ENCODE measurements around the gene MAP2K6.
A peak's percentile ranks its signal among the peaks of the same experiment; 100 is the strongest.

MAP2K6 gene

DNA sequence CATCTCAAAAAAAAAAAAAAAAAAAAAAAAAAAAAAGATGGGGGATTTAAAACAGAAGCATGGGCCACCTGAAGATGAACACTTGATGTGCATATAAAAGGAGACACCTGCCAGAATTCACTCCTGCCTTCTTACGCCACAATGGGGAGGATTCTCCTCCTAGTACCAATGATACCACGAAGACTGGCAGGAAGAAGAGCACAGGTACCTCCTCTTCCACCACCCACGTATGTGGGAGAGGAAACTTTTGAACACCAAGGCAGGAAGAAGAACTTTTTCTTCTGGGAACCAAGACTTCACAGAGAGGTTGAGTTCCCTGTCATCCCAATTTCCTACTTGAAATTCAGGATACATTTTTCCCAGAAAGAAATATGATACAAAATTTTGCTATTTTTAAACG is 2.7 kb upstream of the MAP2K6 start:
- CTCF ChIA-PET, result no interaction called here

DNA sequence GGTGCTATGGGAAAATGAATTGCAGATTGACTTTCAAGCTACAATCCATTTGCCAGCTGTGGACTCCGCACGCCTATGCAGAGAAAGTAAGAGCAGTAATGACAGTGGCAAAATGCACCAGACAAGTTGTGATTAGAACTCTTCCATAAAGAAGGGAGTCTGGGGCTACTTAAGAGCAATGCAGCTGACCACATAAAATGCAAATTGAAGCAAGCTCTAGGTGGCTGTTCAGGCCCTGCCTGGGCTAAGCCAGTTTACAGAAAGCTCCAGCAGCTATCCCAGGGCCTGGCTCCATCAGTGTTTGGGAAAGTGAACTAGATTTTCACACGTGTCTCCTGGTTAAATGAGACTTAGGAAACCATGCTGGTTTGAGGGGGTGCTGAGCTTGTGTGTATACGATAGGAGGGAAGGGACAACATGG is 2.2 kb upstream of the MAP2K6 start:
- DNase-seq (ENCODE audit: extremely low spot score), result no peak
- CTCF ChIA-PET, result no interaction called here
- POLR2A ChIA-PET, result interaction anchor here (0.8 to 1.2 kb wide), 2 partner anchors 9 to 17 kb away, joined by 3 read pairs; no protein-coding TSS in a partner anchor
- TF ChIP-seq ZNF384 (IDR thresholded peaks at IDR 0.05) (no peak), ARNT (IDR thresholded peaks at IDR 0.05) (no peak), LEF1 (IDR thresholded peaks at IDR 0.05; ENCODE audit: borderline replicate concordance) (no peak), L3MBTL2 (conservative IDR thresholded peaks at IDR 0.05) (no peak), SP1 (IDR thresholded peaks at IDR 0.05) (no peak), TARDBP (IDR thresholded peaks at IDR 0.05) (no peak)
- TF ChIP-seq, protein P1, sequence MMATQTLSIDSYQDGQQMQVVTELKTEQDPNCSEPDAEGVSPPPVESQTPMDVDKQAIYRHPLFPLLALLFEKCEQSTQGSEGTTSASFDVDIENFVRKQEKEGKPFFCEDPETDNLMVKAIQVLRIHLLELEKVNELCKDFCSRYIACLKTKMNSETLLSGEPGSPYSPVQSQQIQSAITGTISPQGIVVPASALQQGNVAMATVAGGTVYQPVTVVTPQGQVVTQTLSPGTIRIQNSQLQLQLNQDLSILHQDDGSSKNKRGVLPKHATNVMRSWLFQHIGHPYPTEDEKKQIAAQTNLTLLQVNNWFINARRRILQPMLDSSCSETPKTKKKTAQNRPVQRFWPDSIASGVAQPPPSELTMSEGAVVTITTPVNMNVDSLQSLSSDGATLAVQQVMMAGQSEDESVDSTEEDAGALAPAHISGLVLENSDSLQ (IDR thresholded peaks at IDR 0.05), result no peak

More for the DNA sequence above, 2.7 kb upstream of the MAP2K6 start:
- POLR2A ChIA-PET, result interaction anchor here (1.2 kb wide), 1 partner anchor 9 kb away, joined by 3 read pairs; no protein-coding TSS in a partner anchor
- TF ChIP-seq FOXM1 (IDR thresholded peaks at IDR 0.05; ENCODE audit: borderline replicate concordance) (no peak), ZNF384 (IDR thresholded peaks at IDR 0.05) (no peak), NFRKB (IDR thresholded peaks at IDR 0.05) (no peak), FOXK2 (IDR thresholded peaks at IDR 0.05) (no peak), LEF1 (IDR thresholded peaks at IDR 0.05; ENCODE audit: borderline replicate concordance) (no peak), HDGF (IDR thresholded peaks at IDR 0.05; ENCODE audit: borderline replicate concordance) (no peak), SP1 (IDR thresholded peaks at IDR 0.05) (no peak), CTBP1 (IDR thresholded peaks at IDR 0.05; ENCODE audit: borderline replicate concordance) (no peak), L3MBTL2 (conservative IDR thresholded peaks at IDR 0.05) (no peak), ARNT (IDR thresholded peaks at IDR 0.05) (no peak)
- TF ChIP-seq, protein P1 (IDR thresholded peaks at IDR 0.05), result no peak
- no peak for DNase-seq (ENCODE audit: extremely low spot score)

DNA sequence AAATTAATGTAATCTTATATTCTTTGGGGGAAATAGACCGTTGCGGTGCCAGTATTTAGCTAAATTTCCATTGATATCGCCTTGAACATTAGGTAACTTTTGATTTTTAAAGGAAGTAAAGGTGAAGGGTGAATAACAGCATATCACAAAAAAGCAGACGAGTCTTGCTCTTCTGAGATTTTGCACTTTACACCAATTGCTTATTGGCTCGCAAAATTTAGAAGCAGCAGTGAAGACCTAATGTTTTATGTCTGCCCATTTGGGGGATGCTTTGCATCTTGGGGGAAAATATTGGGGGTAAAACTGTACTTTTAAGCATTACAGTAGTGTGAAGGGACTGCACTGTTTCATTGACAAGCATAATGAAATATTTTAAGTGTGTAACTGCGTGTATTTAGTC is 934 bp downstream of the MAP2K6 start:
- POLR2A ChIA-PET, result interaction anchor here (0.8 to 2.0 kb wide), 4 partner anchors 32 to 92 kb away, joined by 3 to 15 read pairs (median 4); partner anchors contain the start of gene ABCA5
- CTCF ChIA-PET, result no interaction called here
- DNase-seq (ENCODE audit: extremely low spot score), result no peak
- TF ChIP-seq L3MBTL2 (conservative IDR thresholded peaks at IDR 0.05) (no peak), LEF1 (IDR thresholded peaks at IDR 0.05; ENCODE audit: borderline replicate concordance) (no peak), BHLHE40 (IDR thresholded peaks at IDR 0.05; ENCODE audit: borderline replicate concordance) (no peak), ZNF384 (IDR thresholded peaks at IDR 0.05) (no peak), CTBP1 (IDR thresholded peaks at IDR 0.05; ENCODE audit: borderline replicate concordance) (no peak), FOXK2 (IDR thresholded peaks at IDR 0.05) (no peak), ELF4 (IDR thresholded peaks at IDR 0.05) (no peak), FOXM1 (IDR thresholded peaks at IDR 0.05; ENCODE audit: borderline replicate concordance) (no peak), NFRKB (IDR thresholded peaks at IDR 0.05) (no peak)
- TF ChIP-seq, protein P1 (IDR thresholded peaks at IDR 0.05), result no peak

DNA sequence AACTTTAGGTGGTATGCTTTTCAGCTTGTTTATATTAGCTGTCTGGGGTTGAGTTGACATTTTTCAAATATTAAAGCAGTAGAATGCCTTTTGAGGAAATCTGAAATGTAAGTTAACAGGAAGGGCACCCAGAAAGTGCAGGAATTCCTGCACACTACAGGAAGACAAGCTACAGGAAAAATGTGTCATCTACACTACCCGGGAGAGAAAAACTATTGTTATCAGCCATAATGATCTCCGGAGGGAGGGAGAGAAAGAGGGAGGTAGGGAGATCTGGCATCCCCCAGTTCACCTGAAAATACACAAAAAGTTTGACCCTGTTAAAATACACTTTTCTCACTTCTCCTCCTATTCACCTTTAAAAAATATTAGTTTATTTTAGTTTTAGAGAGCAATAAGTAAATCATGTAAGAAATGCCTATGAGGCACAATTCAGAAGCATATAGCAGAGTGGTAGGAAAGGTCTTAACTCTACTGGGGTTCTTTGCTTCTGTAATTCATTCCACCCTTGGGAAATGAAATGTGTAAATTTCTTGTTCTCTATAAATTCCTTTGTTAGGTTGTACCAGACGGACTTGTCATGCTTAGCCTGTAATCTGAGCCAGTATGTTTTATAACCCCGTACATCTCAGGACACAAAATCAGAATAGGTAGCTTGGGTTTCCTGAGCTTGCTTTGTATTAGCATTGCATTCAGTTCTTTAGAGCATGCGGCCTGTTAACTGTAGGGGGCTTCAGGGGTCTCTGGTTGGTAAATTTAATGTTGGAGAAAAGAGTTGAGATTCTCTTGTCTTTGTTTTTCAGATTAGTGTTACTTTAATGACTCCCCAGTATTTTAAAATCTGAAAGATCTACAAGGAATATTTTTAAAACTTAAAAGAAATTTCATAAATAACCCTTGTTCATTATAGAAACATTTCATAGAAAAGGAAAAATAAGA is 3.3 kb downstream of the MAP2K6 start:
- POLR2A ChIA-PET, result interaction anchor here (2.1 kb wide), 1 partner anchor 12 kb away, joined by 4 read pairs; no protein-coding TSS in a partner anchor
- peak; percentile 19 for DNase-seq (ENCODE audit: extremely low spot score)
- TF ChIP-seq FOXA1 (IDR thresholded peaks at IDR 0.05), result no peak
- no peak for TF ChIP-seq NFRKB (IDR thresholded peaks at IDR 0.05)
- TF ChIP-seq FOXM1 (IDR thresholded peaks at IDR 0.05; ENCODE audit: borderline replicate concordance), result no peak
- TF ChIP-seq BHLHE40 (IDR thresholded peaks at IDR 0.05; ENCODE audit: borderline replicate concordance), result no peak
- TF ChIP-seq SP1 (IDR thresholded peaks at IDR 0.05), result no peak
- TF ChIP-seq SUZ12 (IDR thresholded peaks at IDR 0.05), result no peak
- no peak for TF ChIP-seq HDGF (IDR thresholded peaks at IDR 0.05; ENCODE audit: borderline replicate concordance)
- CTCF ChIA-PET, result interaction anchor here (1.3 kb wide), 1 partner anchor 190 kb away, joined by 3 read pairs; no protein-coding TSS in a partner anchor

DNA sequence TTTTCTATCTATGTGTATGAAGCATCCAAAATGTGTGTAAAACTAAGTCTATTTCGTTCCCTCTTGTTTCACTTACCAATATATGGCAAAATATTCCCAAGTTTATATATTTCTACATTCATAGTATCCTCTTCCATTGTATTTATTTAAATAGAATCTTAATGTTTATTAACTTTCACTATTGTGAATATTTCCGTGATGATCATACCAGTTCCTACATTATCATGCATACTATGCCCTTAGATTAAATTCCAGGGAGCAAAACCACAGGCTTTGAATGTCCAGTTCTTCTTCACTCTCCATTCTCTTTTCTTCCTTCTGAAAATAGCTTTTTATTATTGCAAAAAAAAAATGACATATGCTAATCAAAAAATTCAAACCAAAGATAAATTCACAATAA is 4.0 kb downstream of the MAP2K6 start:
- POLR2A ChIA-PET, result interaction anchor here (2.1 kb wide), 1 partner anchor 11 kb away, joined by 4 read pairs; no protein-coding TSS in a partner anchor
- TF ChIP-seq CTBP1 (IDR thresholded peaks at IDR 0.05; ENCODE audit: borderline replicate concordance) (no peak), SP1 (IDR thresholded peaks at IDR 0.05) (no peak), FOXM1 (IDR thresholded peaks at IDR 0.05; ENCODE audit: borderline replicate concordance) (no peak), ZNF384 (IDR thresholded peaks at IDR 0.05) (no peak), LEF1 (IDR thresholded peaks at IDR 0.05; ENCODE audit: borderline replicate concordance) (no peak), NFRKB (IDR thresholded peaks at IDR 0.05) (no peak), SUZ12 (IDR thresholded peaks at IDR 0.05) (no peak), HDGF (IDR thresholded peaks at IDR 0.05; ENCODE audit: borderline replicate concordance) (no peak), FOXK2 (IDR thresholded peaks at IDR 0.05) (no peak)
- TF ChIP-seq, protein P1 (IDR thresholded peaks at IDR 0.05), result no peak
- CTCF ChIA-PET, result interaction anchor here (1.3 kb wide), 1 partner anchor 189 kb away, joined by 3 read pairs; no protein-coding TSS in a partner anchor
- no peak for DNase-seq (ENCODE audit: extremely low spot score)
